Mesendoderm (in vitro differentiated cells): ENCODE data around the gene PARD3.

Source experiments
- DNase-seq: peaks from one replicate; pipeline ENCODE4 v3.0.0; 2013
- H2AK5ac ChIP-seq: 2 replicates; pipeline ENCODE4 v1.6.1; 2013; ENCODE audit warnings: low read length, inconsistent platforms
- H2BK120ac ChIP-seq: 2 replicates; pipeline ENCODE4 v1.6.1; 2013; ENCODE audit warnings: low read depth, mild to moderate bottlenecking, low read length, moderate library complexity, mixed read lengths
- H2BK15ac ChIP-seq: replicated peaks from 2 replicates; pipeline ENCODE4 v1.6.1; 2013; ENCODE audit warnings: low read depth, mild to moderate bottlenecking, moderate library complexity
- H2BK5ac ChIP-seq: 2 replicates; pipeline ENCODE4 v1.6.1; 2013; ENCODE audit warnings: low read length, inconsistent platforms
- H3K18ac ChIP-seq: 2 replicates; pipeline ENCODE4 v1.6.1; 2013; ENCODE audit warnings: mild to moderate bottlenecking, low read length, mixed read lengths
- H3K23ac ChIP-seq: one replicate; pipeline ENCODE4 v1.6.1; 2013; ENCODE audit warnings: low read length
- H3K27ac ChIP-seq: 2 replicates; pipeline ENCODE4 v1.5.1; 2013; ENCODE audit warnings: low read depth, mild to moderate bottlenecking, inconsistent platforms, low read length, moderate library complexity
- H3K27me3 ChIP-seq: 2 replicates; pipeline ENCODE4 v1.6.1; 2013; ENCODE audit warnings: low read length, control low read depth, mild to moderate bottlenecking, inconsistent platforms; ENCODE audit not compliant: insufficient read depth, poor library complexity
- H3K36me3 ChIP-seq: 2 replicates; pipeline ENCODE4 v1.6.1; 2013; ENCODE audit warnings: low read length, inconsistent platforms; ENCODE audit not compliant: control insufficient read depth, insufficient read depth
- H3K4ac ChIP-seq: one replicate; pipeline ENCODE4 v1.6.1; 2013; ENCODE audit warnings: low read depth, mild to moderate bottlenecking, low read length, moderate library complexity
- H3K4me1 ChIP-seq: 2 replicates; pipeline ENCODE4 v1.6.1; 2013; ENCODE audit warnings: low read depth, low read length, inconsistent platforms; ENCODE audit not compliant: control insufficient read depth
- H3K4me2 ChIP-seq: 2 replicates; pipeline ENCODE4 v1.6.1; 2013; ENCODE audit warnings: low read length
- H3K4me3 ChIP-seq: 2 replicates; pipeline ENCODE4 v1.5.1; 2013; ENCODE audit warnings: mild to moderate bottlenecking, low read length
- H3K56ac ChIP-seq: one replicate; pipeline ENCODE4 v1.6.1; 2013; ENCODE audit warnings: low read length
- H3K79me1 ChIP-seq: 2 replicates; pipeline ENCODE4 v1.6.1; 2013; ENCODE audit warnings: low read length, inconsistent platforms
- H3K79me2 ChIP-seq: 2 replicates; pipeline ENCODE4 v1.6.1; 2013; ENCODE audit warnings: mild to moderate bottlenecking, low read length; ENCODE audit not compliant: control insufficient read depth, insufficient read depth
- H3K9ac ChIP-seq: 2 replicates; pipeline ENCODE4 v1.6.1; 2013; ENCODE audit warnings: low read length, inconsistent platforms
- H4K5ac ChIP-seq: one replicate; pipeline ENCODE4 v1.6.1; 2013; ENCODE audit warnings: low read length
- H4K8ac ChIP-seq: one replicate; pipeline ENCODE4 v1.6.1; 2013; ENCODE audit warnings: low read depth, mild to moderate bottlenecking, control low read depth, low read length, moderate library complexity
- WGBS: extraction: QIAGEN DNeasy Blood & Tissue Kit; methylation state at CpG from one replicate; pipeline ENCODE4 v1.1.7; 2013; ENCODE audit warnings: low lambda C conversion rate, missing lambda C conversion rate; ENCODE audit not compliant: insufficient coverage; ENCODE audit errors: extremely low coverage; 5-methylcytosine and 5-hydroxymethylcytosine counted together

The PARD3 gene

GRCh38 chr10:34858003-34858402 is 42.9 kb upstream of the PARD3 start:
- Histone ChIP-seq H3K4ac (no peak overlapping the region), H3K56ac (no peak overlapping the region), H3K27me3 (peaks cover 2% of the 10 kb centered on the region), H3K4me3 (no peak overlapping the region), H3K79me1 (no peaks in the 10 kb centered on the region), H3K18ac (no peak overlapping the region), H3K36me3 (no peaks in the 10 kb centered on the region), H3K27ac (no peak overlapping the region), H3K4me1 (no peaks in the 10 kb centered on the region), H2AK5ac (no peak overlapping the region), H2BK15ac (no peak overlapping the region), H3K4me2 (no peak overlapping the region), H3K23ac (no peak overlapping the region), H4K5ac (no peak overlapping the region), H2BK120ac (no peak overlapping the region), H4K8ac (no peak overlapping the region), H3K79me2 (no peaks in the 10 kb centered on the region), H3K9ac (no peak overlapping the region), H2BK5ac (no peak overlapping the region)
- no peak for DNase-seq
- WGBS = no CpG with 5 or more reads among the region's 8 CpGs

GRCh38 chr10:34854147-34854601 is 39.1 kb upstream of the PARD3 start:
- Histone ChIP-seq H2AK5ac (no peak overlapping the region), H3K79me2 (no peaks in the 10 kb centered on the region), H3K4me2 (no peak overlapping the region), H3K27ac (no peak overlapping the region), H3K4ac (no peak overlapping the region), H2BK5ac (no peak overlapping the region), H3K4me1 (no peaks in the 10 kb centered on the region), H4K5ac (no peak overlapping the region), H3K56ac (no peak overlapping the region), H2BK120ac (no peak overlapping the region), H3K27me3 (no peaks in the 10 kb centered on the region), H3K4me3 (no peak overlapping the region), H3K23ac (no peak overlapping the region), H3K36me3 (no peaks in the 10 kb centered on the region), H3K79me1 (no peaks in the 10 kb centered on the region), H3K18ac (no peak overlapping the region), H4K8ac (no peak overlapping the region), H2BK15ac (no peak overlapping the region), H3K9ac (no peak overlapping the region)
- no peak for DNase-seq
- WGBS = no CpG with 5 or more reads among the region's 6 CpGs

GRCh38 chr10:34853357-34853756 is 38.3 kb upstream of the PARD3 start:
- H2BK15ac ChIP-seq = no peak overlapping the region
- H3K4ac ChIP-seq = no peak overlapping the region
- H3K79me1 ChIP-seq = no peaks in the 10 kb centered on the region
- DNase-seq = no peak
- H3K27ac ChIP-seq = no peak overlapping the region
- no peaks in the 10 kb centered on the region for H3K36me3 ChIP-seq
- H3K27me3 ChIP-seq = no peaks in the 10 kb centered on the region
- no peak overlapping the region for H2AK5ac ChIP-seq
- H4K8ac ChIP-seq = no peak overlapping the region
- H3K56ac ChIP-seq = no peak overlapping the region
- H4K5ac ChIP-seq = no peak overlapping the region
- no peaks in the 10 kb centered on the region for H3K4me1 ChIP-seq
- no peak overlapping the region for H3K18ac ChIP-seq
- no peak overlapping the region for H3K9ac ChIP-seq
- no peak overlapping the region for H3K4me3 ChIP-seq
- no peaks in the 10 kb centered on the region for H3K79me2 ChIP-seq
- no CpG with 5 or more reads among the region's 4 CpGs for WGBS
- H3K4me2 ChIP-seq = no peak overlapping the region
- no peak overlapping the region for H2BK120ac ChIP-seq
- H2BK5ac ChIP-seq = no peak overlapping the region
- H3K23ac ChIP-seq = no peak overlapping the region

- Histone ChIP-seq H4K8ac (no peak overlapping the region), H3K9ac (no peak overlapping the region), H4K5ac (no peak overlapping the region), H3K79me1 (no peaks in the 10 kb centered on the region), H2BK120ac (no peak overlapping the region), H3K4me1 (no peaks in the 10 kb centered on the region), H3K4ac (no peak overlapping the region), H3K79me2 (no peaks in the 10 kb centered on the region), H3K56ac (no peak overlapping the region), H2BK15ac (no peak overlapping the region), H3K4me3 (no peak overlapping the region), H3K18ac (no peak overlapping the region), H3K27me3 (no peaks in the 10 kb centered on the region), H3K4me2 (no peak overlapping the region), H3K27ac (no peak overlapping the region), H3K23ac (no peak overlapping the region), H2AK5ac (no peak overlapping the region), H2BK5ac (no peak overlapping the region), H3K36me3 (no peaks in the 10 kb centered on the region)
- no CpG with 5 or more reads among the region's 3 CpGs for WGBS
- no peak for DNase-seq
These were observed 35.5 kb upstream of the PARD3 start for GRCh38 chr10:34850558-34850957.

GRCh38 chr10:34850036-34850435 is 34.9 kb upstream of the PARD3 start:
- Histone ChIP-seq H3K27me3 (no peaks in the 10 kb centered on the region), H3K27ac (no peak overlapping the region), H3K79me2 (no peaks in the 10 kb centered on the region), H3K56ac (no peak overlapping the region), H2BK15ac (no peak overlapping the region), H3K4me2 (no peak overlapping the region), H3K4ac (no peak overlapping the region), H3K23ac (no peak overlapping the region), H2BK120ac (no peak overlapping the region), H4K5ac (no peak overlapping the region), H3K36me3 (no peaks in the 10 kb centered on the region), H2BK5ac (no peak overlapping the region), H4K8ac (no peak overlapping the region), H3K4me1 (no peaks in the 10 kb centered on the region), H2AK5ac (no peak overlapping the region), H3K9ac (no peak overlapping the region), H3K79me1 (no peaks in the 10 kb centered on the region), H3K4me3 (no peak overlapping the region), H3K18ac (no peak overlapping the region)
- no peak for DNase-seq
- no CpG with 5 or more reads among the region's 1 CpG for WGBS

GRCh38 chr10:34845070-34845469 is 30.0 kb upstream of the PARD3 start:
- Histone ChIP-seq H3K27me3 (no peaks in the 10 kb centered on the region), H2BK5ac (no peak overlapping the region), H3K79me2 (no peaks in the 10 kb centered on the region), H3K79me1 (no peaks in the 10 kb centered on the region), H2AK5ac (no peak overlapping the region), H3K56ac (no peak overlapping the region), H3K23ac (no peak overlapping the region), H2BK120ac (no peak overlapping the region), H3K27ac (no peak overlapping the region), H2BK15ac (no peak overlapping the region), H3K18ac (no peak overlapping the region), H3K4me1 (no peaks in the 10 kb centered on the region), H3K4me2 (no peak overlapping the region), H3K4me3 (no peak overlapping the region), H3K36me3 (no peaks in the 10 kb centered on the region), H3K4ac (no peak overlapping the region), H3K9ac (no peak overlapping the region), H4K8ac (no peak overlapping the region), H4K5ac (no peak overlapping the region)
- no CpG with 5 or more reads among the region's 2 CpGs for WGBS
- DNase-seq = no peak
